DMS79 (cell line): ENCODE results near the gene PLCB4.
"Not testable (repeated sequence)": the region's sequence is repeated elsewhere in the genome, so short reads cannot be mapped to it uniquely, and the experiment has no call there.

Source experiments
- DNase-seq: peaks from one replicate; lab custom pipeline; 2025; lab: John Stamatoyannopoulos, UW

The PLCB4 gene

DNA sequence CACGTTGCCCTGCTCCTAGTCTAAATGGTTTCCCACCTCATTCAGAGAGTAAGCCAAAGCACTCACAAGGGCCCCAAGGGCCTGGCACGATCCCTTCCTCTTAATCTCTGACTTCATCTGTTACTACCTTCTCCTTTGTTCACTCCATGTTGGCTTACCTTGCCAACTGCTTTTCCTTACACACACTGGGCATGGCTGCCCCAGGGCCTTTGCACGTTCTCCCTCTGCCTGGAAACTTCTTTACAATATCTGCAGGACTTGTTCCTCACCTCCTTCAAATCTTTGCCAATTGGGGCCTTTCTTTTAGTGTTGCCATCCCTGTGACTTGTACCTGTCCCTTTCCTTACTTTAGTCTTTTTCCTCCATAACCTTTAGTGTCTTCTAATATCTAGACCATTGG lies 73.9 kb downstream of the PLCB4 start:
- DNase-seq = no peak

DNA sequence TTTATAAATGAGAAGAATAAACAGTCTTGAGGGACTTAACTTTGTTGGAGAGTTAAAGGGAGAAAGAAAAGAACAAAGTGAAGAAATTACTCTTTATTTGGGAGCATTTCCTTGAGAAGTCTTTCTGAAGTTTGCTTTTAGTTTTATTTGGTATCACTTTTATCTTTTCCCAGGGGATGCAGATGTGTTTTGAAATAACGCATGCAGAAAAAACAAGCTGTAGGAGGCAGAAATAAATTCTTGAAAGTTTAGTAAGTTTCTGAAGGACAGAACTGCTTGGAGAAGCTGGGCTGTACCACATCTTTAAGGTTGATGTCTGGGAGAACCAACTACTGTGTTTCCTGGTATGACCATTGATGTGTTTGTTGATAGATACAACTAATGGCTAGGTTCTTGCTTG lies 75.0 kb downstream of the PLCB4 start:
- DNase-seq = no peak

DNA sequence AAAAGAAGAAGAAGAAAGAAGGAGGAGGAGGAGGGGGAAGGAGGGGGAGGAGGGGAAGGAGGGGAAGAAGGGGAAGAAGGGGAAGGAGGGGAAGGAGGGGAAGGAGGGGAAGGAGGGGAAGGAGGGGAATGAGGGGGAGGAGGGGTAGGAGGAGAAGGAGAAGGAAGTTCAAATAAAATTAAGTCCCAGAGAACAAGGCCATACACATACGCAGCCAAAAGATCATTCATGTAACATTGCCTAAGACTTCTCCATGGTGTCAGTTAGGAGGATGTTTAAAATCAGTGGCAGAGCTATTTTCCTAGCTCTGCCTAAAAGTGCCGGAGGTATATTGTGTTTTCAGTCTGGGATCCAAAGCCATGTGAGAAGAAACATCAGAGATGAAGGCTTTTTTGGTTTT lies 75.8 kb downstream of the PLCB4 start:
- DNase-seq = no peak

DNA sequence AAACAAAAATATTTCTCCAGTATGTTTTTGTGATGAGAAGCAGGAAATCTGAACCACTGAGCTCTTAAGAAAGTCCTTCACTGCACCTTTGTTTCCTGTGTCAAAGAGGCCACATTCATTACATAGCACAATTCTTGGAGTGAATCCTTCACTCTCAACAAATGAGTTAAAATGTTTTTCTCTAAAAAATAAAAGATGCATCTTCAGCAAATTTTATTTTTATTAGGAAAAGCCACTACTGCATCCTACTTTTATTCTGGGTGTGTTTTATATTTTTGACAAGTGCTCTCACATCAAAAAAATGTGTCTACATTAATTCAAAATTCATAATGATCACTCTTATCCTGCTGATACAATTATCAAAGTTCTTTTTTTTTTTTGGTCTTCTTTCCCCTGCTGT lies 76.3 kb downstream of the PLCB4 start:
- no peak for DNase-seq

DNA sequence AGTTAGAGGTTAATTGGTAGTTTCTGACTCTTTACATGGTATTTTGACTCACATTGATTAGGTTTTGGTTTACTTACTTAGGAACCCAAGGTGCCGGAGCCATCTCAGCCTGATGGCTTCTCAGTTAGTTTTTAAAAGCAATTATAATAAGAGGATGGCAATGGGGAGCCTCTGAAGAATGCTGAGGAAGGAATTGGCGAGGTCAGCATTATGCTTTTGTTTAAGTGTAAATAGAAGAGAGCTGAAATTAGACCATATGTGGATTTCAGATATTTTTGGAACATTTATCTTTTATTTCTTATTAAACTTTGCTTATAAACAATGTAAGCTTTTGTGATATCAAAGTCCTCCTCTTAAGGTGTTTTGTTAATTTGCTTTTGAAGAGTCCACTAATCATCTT lies 77.8 kb downstream of the PLCB4 start:
- DNase-seq = no peak

DNA sequence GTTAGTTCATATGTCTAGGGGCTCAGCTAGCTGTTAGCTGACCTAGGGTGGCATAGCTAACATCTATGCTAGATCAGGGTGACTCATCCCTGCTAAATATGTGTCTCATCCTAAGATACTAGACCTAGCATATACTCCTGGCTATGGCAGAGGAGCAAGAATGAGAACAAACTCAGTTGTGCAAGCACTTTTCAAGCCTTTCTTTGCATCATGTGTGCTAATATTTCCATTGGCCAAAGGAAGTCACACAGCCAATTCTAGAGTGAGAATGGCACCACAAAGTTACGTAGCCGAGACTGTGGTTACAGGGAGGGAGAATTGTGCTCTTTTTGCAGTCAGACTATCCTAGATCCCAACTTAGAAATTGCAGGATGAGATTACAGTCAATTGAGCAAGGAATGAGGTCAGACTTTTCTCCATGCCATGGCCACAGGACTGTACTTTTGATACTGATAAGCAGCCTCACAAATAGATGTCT lies 78.7 kb downstream of the PLCB4 start:
- no peak for DNase-seq

DNA sequence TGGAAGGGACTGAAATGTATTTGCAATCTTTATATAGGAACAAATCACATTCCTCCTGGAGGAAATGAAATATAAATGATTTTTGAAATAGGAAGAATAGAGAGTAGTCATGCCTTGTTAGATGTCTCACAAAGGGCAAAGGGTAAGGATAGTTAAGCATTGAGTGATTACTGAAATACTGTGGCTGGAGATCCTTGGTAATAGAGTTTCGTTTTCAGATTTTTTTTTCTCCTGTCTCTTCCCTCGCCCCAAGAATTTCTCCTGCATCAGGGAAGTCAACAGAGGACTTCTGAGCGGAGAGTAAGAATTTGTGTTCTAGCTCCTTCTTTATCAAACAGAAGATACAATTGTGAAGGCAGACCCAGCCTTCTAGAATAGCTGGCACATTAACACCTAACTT lies 79.4 kb downstream of the PLCB4 start:
- no peak for DNase-seq

DNA sequence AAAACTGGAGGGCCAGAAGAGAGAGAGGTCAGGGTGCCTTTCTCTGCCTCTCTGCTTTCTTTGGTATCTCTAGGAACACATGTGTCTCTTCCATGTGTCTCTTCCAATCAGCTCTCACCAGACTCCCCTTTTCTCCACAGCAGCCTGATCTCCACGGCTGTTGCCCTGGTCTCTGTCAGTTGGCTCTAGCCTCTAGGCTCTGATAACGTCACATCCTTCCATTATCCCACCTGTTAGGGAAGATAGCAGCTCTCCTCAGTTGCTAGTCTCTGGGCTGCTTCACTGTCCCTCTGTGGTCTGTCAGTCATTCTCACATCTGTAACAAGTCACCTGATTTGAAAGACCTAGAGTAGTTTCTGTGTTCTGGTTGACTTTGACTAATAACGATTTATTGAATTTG lies 80.2 kb downstream of the PLCB4 start:
- no peak for DNase-seq

DNA sequence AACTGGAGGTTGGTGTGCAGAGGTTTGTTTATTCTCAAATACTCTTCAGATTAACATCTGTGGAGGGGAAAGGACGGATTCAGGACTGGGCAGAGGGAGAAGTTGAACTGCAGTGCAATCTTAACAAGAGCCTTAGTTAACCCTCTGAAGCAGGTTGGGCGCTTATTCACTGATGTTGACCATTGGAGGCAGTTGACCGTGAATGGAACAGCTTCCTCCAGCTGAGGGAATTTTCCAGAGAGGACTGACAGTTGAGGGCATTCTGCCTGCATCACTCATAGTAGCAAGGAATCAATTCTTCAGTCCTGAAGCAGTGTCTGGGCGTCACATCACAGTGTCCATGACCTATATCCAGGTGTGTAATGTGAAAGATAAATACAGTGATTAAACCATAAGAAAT lies 80.9 kb downstream of the PLCB4 start:
- DNase-seq = no peak

DNA sequence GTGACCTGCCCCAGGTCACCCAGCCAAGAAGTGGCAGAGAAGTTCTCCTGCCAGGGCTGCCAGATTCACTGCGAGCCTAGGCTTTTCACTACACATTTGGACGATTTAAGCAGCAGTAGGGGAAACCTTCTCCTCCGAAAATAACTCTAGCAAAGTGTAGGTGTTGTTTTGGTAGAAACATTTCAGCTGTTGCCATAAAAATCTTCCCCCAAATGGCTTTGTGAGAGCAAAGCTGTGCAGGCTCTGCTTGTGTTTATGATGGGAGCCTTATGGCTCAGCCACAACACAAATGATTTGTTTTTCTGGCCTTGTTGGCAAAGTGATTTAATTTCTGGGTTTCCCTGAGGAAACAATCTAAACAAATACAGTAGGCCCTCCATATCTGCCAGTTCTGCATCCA lies 81.8 kb downstream of the PLCB4 start:
- DNase-seq = no peak

DNA sequence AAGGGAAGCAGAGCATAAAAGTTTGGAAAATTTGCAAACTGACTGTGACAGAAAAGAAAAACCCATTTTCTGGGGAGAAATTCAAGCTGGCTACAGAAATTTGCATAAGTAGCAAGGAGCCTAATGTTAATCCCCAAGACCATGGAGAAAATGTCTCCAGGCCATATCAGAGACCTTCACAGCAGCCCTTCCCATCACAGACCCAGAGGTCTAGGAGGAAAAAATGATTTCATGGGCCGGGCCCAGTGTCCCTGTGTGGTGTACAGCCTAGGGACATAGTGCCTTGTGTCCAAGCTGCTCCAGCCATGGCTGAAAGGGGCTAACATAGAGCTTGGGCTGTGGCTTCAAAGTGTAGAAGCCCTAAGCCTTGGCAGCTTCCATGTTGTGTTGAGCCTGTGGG lies 83.3 kb downstream of the PLCB4 start:
- DNase-seq = not testable (repeated sequence)

DNA sequence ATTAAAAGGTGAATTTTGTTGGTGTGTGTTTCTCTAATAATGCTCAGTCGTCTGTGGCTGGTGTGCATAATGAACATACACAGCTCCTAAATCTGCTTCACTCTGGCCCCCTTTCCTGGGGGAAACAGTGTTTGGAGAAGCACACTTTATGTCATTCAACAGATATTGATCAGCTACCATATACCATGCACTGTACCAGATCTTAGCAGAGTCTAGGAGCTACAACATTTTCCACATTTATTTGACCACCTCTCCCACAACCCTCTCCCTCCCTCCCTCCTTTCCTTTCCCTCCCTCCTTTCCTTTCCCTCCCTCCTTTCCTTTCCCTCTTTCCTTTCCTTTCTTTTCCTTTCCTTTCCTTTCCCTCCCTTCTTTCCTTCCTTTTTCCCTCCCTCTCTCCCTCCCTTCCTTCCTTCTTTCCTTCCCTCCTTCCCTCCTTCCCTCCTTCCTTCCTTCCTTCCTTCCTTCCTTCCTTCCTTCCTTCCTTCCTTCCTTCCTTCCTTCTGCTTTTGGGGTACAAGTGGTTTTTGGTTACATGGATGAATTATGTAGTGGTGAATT lies 85.7 kb downstream of the PLCB4 start:
- no peak for DNase-seq

DNA sequence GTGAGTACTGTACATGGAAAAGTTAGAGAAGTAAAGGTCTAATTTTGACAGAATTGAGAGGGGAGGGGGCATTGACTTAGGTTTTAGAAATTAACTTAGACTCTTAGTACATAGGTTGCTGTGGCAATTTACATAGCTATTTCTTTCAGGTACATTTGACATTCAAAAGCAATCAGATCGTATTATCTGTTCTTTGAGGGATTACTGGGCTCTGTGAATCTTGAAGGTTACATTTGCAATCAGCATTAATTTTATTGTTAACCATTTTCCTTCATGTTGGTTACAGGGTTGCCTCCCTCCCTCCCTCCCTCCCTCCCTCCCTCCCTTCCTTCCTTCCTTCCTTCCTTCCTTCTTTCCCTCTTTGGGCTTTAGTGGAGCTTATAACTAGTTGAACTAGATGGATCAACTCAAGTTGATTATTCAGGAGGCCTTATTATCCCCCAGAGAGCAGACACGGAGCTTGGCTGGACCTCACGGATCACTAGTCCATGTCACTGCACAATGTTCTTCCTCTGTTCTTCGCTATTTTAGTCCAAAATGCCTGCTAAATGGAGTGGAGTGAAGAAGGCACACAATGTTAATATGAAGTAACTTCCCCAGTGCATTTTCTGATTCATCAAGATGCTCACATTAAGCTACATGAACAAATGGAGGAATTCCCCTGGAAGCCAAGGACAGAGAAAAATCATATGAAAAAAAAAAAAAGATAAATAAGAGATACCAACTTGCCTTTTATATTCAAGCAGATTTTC lies 87.8 kb downstream of the PLCB4 start:
- no peak for DNase-seq

DNA sequence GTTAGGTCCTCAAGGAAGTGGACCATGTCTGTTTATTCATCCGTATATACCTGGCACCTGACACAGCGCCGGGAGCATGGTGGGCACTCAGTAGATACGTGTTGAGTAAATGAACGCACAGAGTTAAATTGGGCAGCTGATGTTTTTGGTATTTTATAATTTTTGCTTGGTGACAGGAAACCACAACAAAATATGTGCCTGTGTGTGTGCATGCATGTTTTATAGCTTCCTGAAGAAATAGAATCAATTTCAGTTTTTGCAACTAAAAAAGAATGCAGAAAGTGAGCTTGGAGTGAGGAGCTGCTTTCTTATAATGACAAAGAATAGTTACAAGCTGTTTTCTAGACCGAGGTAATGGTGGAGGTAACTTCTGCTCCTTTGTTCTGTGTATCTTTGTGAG lies 91.4 kb downstream of the PLCB4 start:
- no peak for DNase-seq

DNA sequence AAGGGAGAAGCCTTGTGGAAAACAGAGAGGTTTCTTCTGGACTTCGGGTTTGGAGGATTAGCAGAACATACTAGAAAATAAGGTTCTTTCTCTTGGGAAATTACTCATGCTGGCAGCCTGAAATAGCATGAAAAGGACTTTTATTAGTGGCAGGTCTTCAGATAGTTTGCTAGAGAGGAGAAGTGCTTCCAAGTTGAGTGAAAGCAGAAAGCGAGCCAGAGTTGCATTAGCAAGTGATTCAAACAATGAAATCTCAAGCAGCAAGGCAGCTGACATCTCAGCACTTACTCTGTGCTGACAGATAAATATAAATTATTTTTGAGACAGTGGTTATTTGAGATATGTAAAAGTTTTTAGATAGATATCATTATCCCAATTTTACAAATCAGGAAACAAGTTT lies 91.9 kb downstream of the PLCB4 start:
- DNase-seq = no peak

DNA sequence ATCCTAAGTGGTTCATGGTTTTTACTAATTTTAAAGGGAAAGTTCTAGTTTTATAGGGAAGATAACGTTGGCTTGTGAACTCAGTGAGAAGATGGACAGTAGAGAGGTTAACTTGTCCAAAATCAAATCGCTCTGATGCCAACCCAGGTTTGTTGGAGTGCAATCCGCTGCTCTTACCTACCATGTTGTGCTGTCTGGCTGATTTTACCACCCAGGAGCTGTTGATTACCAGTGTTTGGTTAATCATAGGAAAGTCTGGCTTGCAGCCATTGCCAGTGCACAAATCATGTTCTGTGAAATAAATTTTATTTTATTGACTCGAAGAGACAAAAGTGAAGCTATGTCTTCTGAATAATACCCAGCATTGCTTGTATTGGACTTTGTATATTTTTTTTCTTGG lies 92.4 kb downstream of the PLCB4 start:
- DNase-seq = no peak

DNA sequence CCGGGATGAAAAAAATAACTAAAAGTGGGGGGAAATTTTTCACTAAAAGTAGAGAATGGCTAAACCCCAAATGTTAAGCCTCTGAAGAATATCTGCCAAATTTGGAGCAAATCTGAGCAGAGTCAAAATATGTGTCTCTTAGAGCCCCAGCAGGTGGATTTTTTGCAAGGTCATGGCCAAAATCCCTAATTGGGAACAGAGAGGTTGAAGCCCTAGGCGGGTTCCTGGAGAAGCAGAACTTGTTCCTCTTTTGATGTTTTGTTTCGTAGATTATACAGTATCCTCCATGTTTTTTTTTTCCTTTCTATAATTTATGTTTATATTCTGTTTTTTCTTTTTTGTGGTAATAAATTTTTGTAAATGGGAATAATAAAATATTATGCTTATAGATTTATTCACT lies 94.4 kb downstream of the PLCB4 start:
- DNase-seq = no peak

DNA sequence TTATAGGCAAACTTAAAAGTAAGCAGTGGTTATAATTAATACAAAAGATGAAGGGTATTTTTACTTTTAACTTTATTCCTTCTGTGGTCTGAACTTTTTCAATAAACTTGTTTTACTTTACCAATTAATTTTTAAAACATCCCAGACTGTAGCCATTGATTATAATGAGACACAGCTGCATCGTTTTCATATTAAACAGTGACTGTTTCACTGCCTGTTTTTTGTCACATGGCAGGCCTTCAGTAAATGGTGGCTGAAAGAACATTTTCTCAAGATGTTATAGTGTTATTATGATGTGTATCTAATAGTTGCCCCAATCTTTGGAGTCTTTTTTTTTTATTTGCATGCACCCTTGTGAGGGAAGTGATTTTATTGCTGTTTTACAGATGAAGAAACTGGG lies 95.1 kb downstream of the PLCB4 start:
- no peak for DNase-seq

DNA sequence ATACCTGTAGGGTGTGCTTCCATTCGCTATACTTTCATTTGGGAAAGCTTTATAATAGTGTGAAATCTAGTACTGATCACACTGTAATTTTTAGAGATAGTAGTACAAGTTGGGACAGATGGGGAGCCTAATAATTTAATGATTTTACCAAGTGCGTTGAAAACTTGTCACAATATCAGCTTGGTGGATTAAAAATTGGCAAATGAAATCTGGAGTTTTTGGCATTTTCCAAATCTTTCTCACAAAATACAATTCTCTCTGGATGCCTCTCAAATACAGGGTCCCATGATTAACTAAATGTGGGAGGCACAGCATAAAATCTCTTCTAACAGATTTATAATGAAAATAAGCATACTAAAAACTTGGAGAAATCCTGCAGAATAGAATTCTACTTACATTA lies 96.4 kb downstream of the PLCB4 start:
- no peak for DNase-seq

DNA sequence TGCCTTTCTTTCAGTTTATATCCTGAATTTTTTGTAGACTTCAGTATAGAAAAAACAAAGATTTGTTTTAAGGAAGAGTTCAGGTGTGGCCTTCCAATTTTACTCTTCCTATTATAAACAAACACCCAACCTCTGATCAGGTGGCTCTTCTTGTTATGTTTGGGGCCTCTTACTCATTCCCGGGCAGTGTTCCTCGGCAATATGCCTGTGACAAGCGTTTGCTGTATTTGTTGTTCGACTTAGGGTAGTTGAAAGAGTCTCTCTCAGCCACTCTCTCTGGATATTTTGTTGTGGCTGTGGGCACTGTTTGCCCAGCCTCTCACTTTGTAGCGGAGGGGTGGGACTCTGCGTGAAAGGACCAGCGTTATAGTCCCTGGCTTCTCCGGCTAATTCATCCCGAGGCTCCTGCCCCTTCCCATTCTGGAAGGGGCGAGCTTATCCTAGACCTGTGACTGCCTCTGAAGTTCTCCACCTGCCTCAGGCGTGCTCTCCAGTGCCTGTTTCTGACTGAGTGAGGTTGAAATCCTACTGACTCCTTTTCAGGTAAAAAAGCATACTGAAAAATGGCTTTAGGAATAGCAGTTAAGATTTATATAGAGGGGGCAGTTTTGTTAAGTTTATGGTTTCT lies 97.4 kb downstream of the PLCB4 start:
- no peak for DNase-seq

DNA sequence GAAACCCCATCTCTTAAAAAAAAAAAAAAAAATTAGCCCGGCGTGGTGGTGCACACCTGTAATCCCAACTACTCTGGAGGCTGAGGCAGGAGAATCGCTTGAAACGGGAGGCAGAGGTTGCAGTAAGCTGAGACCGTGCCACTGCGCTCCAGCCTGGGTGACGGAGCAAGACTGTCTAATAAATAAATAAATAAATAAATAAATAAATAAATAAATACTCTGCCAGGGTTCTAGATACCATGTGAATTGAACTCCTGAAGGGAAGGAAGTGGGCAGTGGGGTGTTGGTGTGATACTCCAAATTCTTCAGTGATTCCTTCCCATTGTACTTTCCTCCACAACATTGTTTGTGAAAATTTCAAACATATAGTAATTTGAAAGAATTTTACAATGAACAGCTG lies 100.5 kb downstream of the PLCB4 start:
- DNase-seq = no peak

DNA sequence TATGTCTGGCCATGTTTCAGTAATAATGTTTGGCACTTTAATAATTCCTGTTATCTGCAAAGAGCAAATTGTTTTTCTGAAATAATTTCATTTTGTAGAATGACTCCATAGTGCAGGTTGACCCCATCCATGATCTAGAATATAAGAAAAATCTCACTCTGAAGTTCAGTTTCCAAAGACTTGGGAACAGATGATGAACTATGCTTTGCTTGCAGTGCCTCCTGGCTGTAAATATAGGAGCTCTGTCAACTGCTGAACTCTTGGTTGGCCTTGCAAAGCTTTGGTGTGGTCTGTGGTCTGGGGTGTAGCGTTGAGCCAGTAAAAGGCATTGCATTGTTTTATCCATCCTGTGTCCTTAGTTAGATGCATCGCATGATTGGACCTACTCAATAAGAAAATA lies 104.0 kb downstream of the PLCB4 start:
- no peak for DNase-seq

DNA sequence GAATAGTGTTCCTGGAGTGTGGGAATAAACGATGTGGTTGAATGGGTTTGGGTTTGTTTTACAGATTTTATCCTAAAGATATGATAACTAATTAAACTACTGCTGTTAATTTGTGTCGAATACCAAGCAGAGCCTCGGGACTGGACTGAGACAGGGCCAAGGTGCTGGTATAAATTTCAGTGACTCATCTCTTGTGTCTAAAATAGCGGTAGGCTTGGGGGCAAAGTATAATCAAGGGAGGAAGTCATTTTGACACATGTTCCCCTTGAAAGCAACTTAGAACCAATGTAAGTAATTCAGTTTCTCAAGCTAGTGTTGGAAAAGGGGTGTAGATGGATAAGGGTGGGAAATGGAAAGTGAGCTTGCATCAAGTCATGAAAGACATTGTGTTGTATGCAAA lies 108.4 kb downstream of the PLCB4 start:
- DNase-seq = no peak
